ENCODE data around the gene CLIP2. TPM values are rescaled to one million over a fixed set of nuclear protein-coding genes. Genes with fewer than 3 reads are reported as not detected.

The CLIP2 gene
- total RNA-seq, 4 donors from 2014 or later = 5.6 to 20.8 (median 10.2) TPM

DNA sequence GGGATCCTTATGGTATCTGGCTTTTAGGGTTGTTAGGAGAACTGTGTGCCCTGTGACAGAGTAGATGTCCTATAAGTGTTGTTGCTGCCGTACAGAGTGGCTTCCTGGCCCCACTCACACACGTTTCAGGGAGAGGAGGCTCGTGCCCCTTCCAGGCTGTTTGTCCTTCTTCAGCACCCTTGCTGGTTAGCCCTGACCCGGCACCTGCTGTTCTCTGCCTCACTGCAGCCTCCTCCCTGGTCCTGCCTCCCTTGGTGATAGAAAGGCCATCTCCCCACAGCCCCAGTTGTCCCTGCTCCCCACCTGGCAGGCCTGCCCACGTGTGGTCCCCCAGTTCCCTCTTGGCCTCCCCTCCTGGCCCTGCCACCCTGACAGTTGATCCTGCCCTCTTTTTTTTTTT is 2.3 kb downstream of the CLIP2 start:
- no peak for DNase-seq
- Histone ChIP-seq H3K4me1 (peaks cover 26 to 76% (median 38%) of the 10 kb centered on the region in 3 donors), H3K27me3 (peaks cover 0 to 11% (median 0%) of the 10 kb centered on the region in 4 donors), H3K9me3 (no peaks in the 10 kb centered on the region), H3K36me3 (no peaks in the 10 kb centered on the region), H3K27ac (no peak overlapping the region), H3K4me3 (peak overlapping the region in 1 of 4 donors; percentile 94)
- no peak for TF ChIP-seq POLR2A (IDR thresholded peaks at IDR 0.05)
- TF ChIP-seq, protein P1, sequence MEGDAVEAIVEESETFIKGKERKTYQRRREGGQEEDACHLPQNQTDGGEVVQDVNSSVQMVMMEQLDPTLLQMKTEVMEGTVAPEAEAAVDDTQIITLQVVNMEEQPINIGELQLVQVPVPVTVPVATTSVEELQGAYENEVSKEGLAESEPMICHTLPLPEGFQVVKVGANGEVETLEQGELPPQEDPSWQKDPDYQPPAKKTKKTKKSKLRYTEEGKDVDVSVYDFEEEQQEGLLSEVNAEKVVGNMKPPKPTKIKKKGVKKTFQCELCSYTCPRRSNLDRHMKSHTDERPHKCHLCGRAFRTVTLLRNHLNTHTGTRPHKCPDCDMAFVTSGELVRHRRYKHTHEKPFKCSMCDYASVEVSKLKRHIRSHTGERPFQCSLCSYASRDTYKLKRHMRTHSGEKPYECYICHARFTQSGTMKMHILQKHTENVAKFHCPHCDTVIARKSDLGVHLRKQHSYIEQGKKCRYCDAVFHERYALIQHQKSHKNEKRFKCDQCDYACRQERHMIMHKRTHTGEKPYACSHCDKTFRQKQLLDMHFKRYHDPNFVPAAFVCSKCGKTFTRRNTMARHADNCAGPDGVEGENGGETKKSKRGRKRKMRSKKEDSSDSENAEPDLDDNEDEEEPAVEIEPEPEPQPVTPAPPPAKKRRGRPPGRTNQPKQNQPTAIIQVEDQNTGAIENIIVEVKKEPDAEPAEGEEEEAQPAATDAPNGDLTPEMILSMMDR (IDR thresholded peaks at IDR 0.05) = no peak
- 46 to 64% methylated on average over 2 to 5 of the region's 5 CpGs for WGBS, 2 donors
- intact Hi-C loops (cut with DNase I) = no loop called here

DNA sequence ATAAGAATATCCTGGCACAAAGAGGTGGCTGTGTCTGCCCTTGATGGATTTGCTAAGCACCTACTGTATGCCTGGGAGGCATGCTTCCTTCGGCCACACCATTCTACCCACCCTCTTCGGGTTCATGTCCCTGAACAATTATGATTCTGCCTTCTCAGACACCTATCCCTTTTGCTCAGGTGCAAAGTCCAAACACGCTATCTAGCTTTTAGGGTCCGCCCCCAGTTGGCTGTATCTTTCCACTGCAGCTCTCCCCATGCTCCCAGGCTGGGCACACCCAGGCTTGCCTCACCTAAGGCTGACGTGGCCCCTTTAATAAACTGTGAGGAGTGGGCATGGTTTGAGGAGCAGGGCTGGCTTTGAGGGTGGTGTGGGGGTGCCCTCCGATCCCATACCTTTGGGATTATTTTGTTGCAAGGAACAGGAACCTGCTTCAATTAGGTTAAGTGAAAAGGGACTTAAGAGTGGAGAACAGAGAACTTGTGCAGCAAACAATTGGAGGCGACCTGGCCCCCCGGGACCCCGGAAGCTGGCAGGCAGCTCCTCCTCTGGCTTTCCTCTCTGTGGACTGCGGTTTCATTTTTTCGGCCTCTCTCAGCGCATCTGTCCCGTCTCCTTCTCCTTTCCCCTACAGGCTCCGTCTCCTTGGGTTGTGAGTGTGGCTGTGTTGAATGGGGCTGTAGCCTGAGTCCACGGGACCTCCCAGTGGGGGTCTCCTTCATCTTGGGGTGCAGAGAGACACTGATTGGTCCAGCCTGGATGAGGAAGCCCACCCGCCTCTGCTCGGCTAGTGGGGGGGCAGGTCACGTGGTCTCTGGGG is 3.8 kb downstream of the CLIP2 start:
- peak overlapping the region in 3 of 4 donors; percentile 55 to 60 (median 58) for H3K27ac ChIP-seq
- H3K27me3 ChIP-seq = peaks cover 0 to 11% (median 0%) of the 10 kb centered on the region in 4 donors
- intact Hi-C loops (cut with DNase I) = no loop called here
- TF ChIP-seq, protein P1 (IDR thresholded peaks at IDR 0.05) = peak in 1 of 6 experiments; percentile 10
- TF ChIP-seq POLR2A (IDR thresholded peaks at IDR 0.05) = no peak
- no peaks in the 10 kb centered on the region for H3K36me3 ChIP-seq
- peaks cover 26 to 74% (median 38%) of the 10 kb centered on the region in 3 donors for H3K4me1 ChIP-seq
- H3K9me3 ChIP-seq = no peaks in the 10 kb centered on the region
- 41 to 60% methylated on average over 11 to 16 of the region's 18 CpGs for WGBS, 2 donors
- peak overlapping the region in 1 of 4 donors; percentile 45 for H3K4me3 ChIP-seq
- no peak for DNase-seq

DNA sequence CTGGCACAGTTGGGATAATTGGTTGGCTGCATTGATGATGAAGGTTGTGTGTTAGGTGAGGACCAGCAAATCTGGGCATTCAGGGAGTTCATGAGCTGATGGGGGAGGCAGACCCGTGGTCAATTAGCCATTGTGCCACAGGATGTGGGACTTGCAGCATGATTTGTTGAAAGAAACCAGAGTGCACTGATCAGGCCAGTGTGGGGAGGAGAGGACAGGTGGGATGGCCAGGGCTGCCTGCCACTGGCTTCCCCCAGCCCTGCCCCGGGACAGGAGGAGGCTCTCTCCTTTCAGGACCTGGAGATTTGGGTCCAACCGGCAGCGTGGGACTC is 4.3 kb downstream of the CLIP2 start:
- peak overlapping the region in 1 of 4 donors; percentile 45 for H3K4me3 ChIP-seq
- 47 to 75% methylated on average over 4 of the region's 4 CpGs for WGBS, 2 donors
- H3K27me3 ChIP-seq = peaks cover 0 to 11% (median 0%) of the 10 kb centered on the region in 4 donors
- TF ChIP-seq, protein P1 (IDR thresholded peaks at IDR 0.05) = no peak
- TF ChIP-seq POLR2A (IDR thresholded peaks at IDR 0.05) = no peak
- no peaks in the 10 kb centered on the region for H3K9me3 ChIP-seq
- peaks cover 23 to 70% (median 32%) of the 10 kb centered on the region in 3 donors for H3K4me1 ChIP-seq
- intact Hi-C loops (cut with DNase I) = no loop called here
- H3K36me3 ChIP-seq = no peaks in the 10 kb centered on the region
- no peak for DNase-seq
- H3K27ac ChIP-seq = peak overlapping the region in 3 of 4 donors; percentile 55 to 60 (median 58)

DNA sequence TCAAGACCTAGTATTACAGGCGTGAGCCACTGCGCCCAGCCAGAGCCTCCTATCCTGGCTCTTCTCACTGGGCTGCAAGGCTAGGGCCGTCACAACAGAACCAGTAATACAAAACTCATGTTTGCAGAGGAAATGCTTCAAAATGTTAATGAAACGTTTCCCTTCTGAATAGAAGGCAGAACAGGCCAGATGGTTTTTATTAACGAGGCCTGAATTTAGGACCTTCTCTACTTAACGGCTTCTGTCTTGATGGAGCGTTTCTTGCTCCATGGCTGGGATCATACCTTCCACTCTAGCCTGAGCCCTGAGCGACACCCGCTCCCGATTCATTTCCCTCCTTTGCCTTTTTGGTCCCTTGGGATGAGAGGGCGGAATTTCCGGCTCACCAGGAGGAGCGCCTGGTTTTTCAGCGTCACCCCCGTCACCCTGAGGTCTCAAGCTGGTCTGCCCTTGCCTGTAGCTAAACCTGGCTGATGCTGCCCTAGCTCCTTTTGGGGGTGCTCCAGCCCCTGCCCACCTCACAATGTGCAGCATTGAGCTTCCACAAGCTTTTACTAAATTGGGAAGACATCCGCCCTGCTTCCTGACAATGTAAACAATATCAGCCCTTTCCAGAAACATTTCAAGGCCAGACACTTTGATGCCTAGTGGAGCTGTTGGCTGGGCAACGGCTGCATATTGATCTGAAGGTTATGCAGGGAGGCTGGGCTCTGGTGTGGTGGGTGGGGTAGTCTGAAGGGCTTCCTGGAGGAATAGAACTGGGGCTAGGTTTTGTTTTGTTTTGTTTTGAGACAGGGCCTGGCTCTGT is 5.2 kb downstream of the CLIP2 start:
- H3K27me3 ChIP-seq = peaks cover 0 to 11% (median 0%) of the 10 kb centered on the region in 4 donors
- intact Hi-C loops (cut with DNase I) = no loop called here
- WGBS, 2 donors = 56 to 73% methylated on average over 13 to 16 of the region's 17 CpGs
- H3K9me3 ChIP-seq = no peaks in the 10 kb centered on the region
- peaks cover 18 to 68% (median 28%) of the 10 kb centered on the region in 3 donors for H3K4me1 ChIP-seq
- H3K27ac ChIP-seq = peak overlapping the region; percentile 29 to 58 (median 53)
- TF ChIP-seq POLR2A (IDR thresholded peaks at IDR 0.05) = no peak
- TF ChIP-seq, protein P1 (IDR thresholded peaks at IDR 0.05) = no peak
- no peak for DNase-seq
- peak overlapping the region in 1 of 4 donors; percentile 12 for H3K4me3 ChIP-seq
- no peaks in the 10 kb centered on the region for H3K36me3 ChIP-seq

All from esophagus squamous epithelium (tissue), 5 donors.